ENCODE measurements around the gene LCE2B. TPM values are rescaled to one million over a fixed set of nuclear protein-coding genes. Genes with fewer than 3 reads are reported as not detected.
"Not testable (repeated sequence)": the region's sequence is repeated elsewhere in the genome, so short reads cannot be mapped to it uniquely, and the experiment has no call there.

LCE2B gene
- not detected for total RNA-seq
- polyA plus RNA-seq: not detected
- long read RNA-seq, donor 1: 0 reads
- long read RNA-seq, donor 2: 0 reads
- long read RNA-seq, donor 3: 0 reads
- long read RNA-seq, donor 4: 0 reads
- long read RNA-seq, donor 5: 0 reads

- not testable (repeated sequence) for H3K4me1 ChIP-seq (ENCODE audit: control insufficient read depth in 5 of 5, insufficient read depth in 5 of 5, low read length in 5 of 5); H3K27ac ChIP-seq (ENCODE audit: low read depth in 1 of 2, low read length in 1 of 2); ATAC-seq (ENCODE audit: insufficient read depth, low FRiP score); H3K9me3 ChIP-seq (ENCODE audit: control insufficient read depth in 4 of 4, insufficient read depth in 3 of 4, low read length in 3 of 4); H3K9ac ChIP-seq (ENCODE audit: insufficient read depth in 1 of 2, low read length in 2 of 2); H3K4me3 ChIP-seq; DNase-seq; H3K36me3 ChIP-seq (ENCODE audit: control insufficient read depth in 4 of 4, insufficient read depth in 4 of 4, low read length in 4 of 4); H3K27me3 ChIP-seq (ENCODE audit: control insufficient read depth in 3 of 3, insufficient read depth in 3 of 3, low read length in 2 of 3)
- 69 to 72% methylated on average over 2 to 4 of the region's 4 CpGs for WGBS, 2 donors
Observed at GRCh38 chr1:152685823-152686222, at the start of gene LCE2B. LCE2B (plus strand) TSS chr1:152686123; CDS start chr1:152686844, 721 bp downstream.

GRCh38 chr1:152640351-152640750 is 45.6 kb upstream of the LCE2B start:
- no peak overlapping the region for H3K27ac ChIP-seq (ENCODE audit: low read depth in 1 of 2, low read length in 1 of 2)
- 63 to 64% methylated on average over 1 of the region's 1 CpG for WGBS, 2 donors
- H3K9ac ChIP-seq (ENCODE audit: insufficient read depth in 1 of 2, low read length in 2 of 2): no peak overlapping the region
- no peak overlapping the region for H3K4me3 ChIP-seq
- DNase-seq: no peak
- H3K36me3 ChIP-seq (ENCODE audit: control insufficient read depth in 4 of 4, insufficient read depth in 4 of 4, low read length in 4 of 4): no peaks in the 10 kb centered on the region
- H3K27me3 ChIP-seq (ENCODE audit: control insufficient read depth in 3 of 3, insufficient read depth in 3 of 3, low read length in 2 of 3): no peaks in the 10 kb centered on the region
- no peaks in the 10 kb centered on the region for H3K4me1 ChIP-seq (ENCODE audit: control insufficient read depth in 5 of 5, insufficient read depth in 5 of 5, low read length in 5 of 5)
- no peak for ATAC-seq (ENCODE audit: insufficient read depth, low FRiP score)
- H3K9me3 ChIP-seq (ENCODE audit: control insufficient read depth in 4 of 4, insufficient read depth in 3 of 4, low read length in 3 of 4): peaks cover 0 to 10% (median 1%) of the 10 kb centered on the region in 4 donors
- no peak for TF ChIP-seq CTCF (IDR thresholded peaks at IDR 0.05; ENCODE audit: control extremely low read depth, extremely low read depth)

GRCh38 chr1:152643945-152644344 is 42.0 kb upstream of the LCE2B start:
- TF ChIP-seq CTCF (IDR thresholded peaks at IDR 0.05; ENCODE audit: control extremely low read depth, extremely low read depth): no peak
- Histone ChIP-seq H3K9ac (ENCODE audit: insufficient read depth in 1 of 2, low read length in 2 of 2) (no peak overlapping the region), H3K27ac (ENCODE audit: low read depth in 1 of 2, low read length in 1 of 2) (no peak overlapping the region), H3K4me3 (no peak overlapping the region), H3K9me3 (ENCODE audit: control insufficient read depth in 4 of 4, insufficient read depth in 3 of 4, low read length in 3 of 4) (peaks cover 0 to 3% (median 1%) of the 10 kb centered on the region in 4 donors), H3K36me3 (ENCODE audit: control insufficient read depth in 4 of 4, insufficient read depth in 4 of 4, low read length in 4 of 4) (no peaks in the 10 kb centered on the region), H3K4me1 (ENCODE audit: control insufficient read depth in 5 of 5, insufficient read depth in 5 of 5, low read length in 5 of 5) (no peaks in the 10 kb centered on the region), H3K27me3 (ENCODE audit: control insufficient read depth in 3 of 3, insufficient read depth in 3 of 3, low read length in 2 of 3) (no peaks in the 10 kb centered on the region)
- 49 to 61% methylated on average over 3 of the region's 3 CpGs for WGBS, 2 donors
- no peak for DNase-seq
- ATAC-seq (ENCODE audit: insufficient read depth, low FRiP score): no peak

GRCh38 chr1:152645146-152645545 is 40.8 kb upstream of the LCE2B start:
- no peak overlapping the region for H3K27ac ChIP-seq (ENCODE audit: low read depth in 1 of 2, low read length in 1 of 2)
- ATAC-seq (ENCODE audit: insufficient read depth, low FRiP score) (no peak), DNase-seq (peak in 1 of 3 donors; percentile 1)
- H3K4me3 ChIP-seq: no peak overlapping the region
- H3K4me1 ChIP-seq (ENCODE audit: control insufficient read depth in 5 of 5, insufficient read depth in 5 of 5, low read length in 5 of 5): no peaks in the 10 kb centered on the region
- peaks cover 0 to 3% (median 0%) of the 10 kb centered on the region in 4 donors for H3K9me3 ChIP-seq (ENCODE audit: control insufficient read depth in 4 of 4, insufficient read depth in 3 of 4, low read length in 3 of 4)
- no peaks in the 10 kb centered on the region for H3K27me3 ChIP-seq (ENCODE audit: control insufficient read depth in 3 of 3, insufficient read depth in 3 of 3, low read length in 2 of 3)
- H3K36me3 ChIP-seq (ENCODE audit: control insufficient read depth in 4 of 4, insufficient read depth in 4 of 4, low read length in 4 of 4): no peaks in the 10 kb centered on the region
- no peak overlapping the region for H3K9ac ChIP-seq (ENCODE audit: insufficient read depth in 1 of 2, low read length in 2 of 2)
- 43 to 46% methylated on average over 3 of the region's 3 CpGs for WGBS, 2 donors
- no peak for TF ChIP-seq CTCF (IDR thresholded peaks at IDR 0.05; ENCODE audit: control extremely low read depth, extremely low read depth)

Data from lung (tissue), 16 donors.